ENCODE data around the gene DRAXIN. TPM values are rescaled to one million over a fixed set of nuclear protein-coding genes. Genes with fewer than 3 reads are reported as not detected.

Gene DRAXIN
- total RNA-seq, 1 donor from 2014 or later, result 0.24 TPM

DNA sequence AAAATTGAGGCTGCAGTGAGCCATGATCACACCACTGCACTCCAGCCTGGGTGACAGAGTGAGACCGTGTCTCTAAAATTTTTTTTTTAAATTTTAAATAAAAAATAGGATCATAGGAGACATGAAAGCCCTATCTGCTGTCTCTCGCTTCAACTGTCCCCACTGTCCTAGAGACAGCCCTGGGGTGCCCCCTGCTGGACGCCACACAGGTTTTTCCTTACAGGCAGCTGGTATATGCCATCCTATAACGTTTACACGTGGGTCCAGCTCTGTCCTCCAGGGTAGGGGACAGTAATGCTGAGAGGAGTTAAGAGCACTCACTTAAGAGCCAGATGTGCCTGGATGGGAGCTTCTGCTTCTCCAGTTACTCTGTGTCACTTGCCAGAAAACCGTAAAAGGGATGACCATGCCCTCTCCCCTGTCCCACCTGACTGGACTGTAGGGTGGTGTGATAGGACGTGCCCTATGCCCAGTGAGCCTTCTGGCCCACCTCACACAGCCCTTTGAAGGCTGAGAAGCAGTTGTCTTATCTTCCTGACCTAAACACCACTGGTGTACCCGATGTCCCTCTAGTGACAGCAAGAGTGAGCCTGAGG is 45.7 kb upstream of the DRAXIN start:
- peaks cover 26% of the 10 kb centered on the region for H3K4me1 ChIP-seq
- no peak overlapping the region for H3K27ac ChIP-seq
- ATAC-seq (peak in 1 of 2 donors; percentile 42), DNase-seq (peak; percentile 85)
- no peak overlapping the region for H3K4me3 ChIP-seq
- no peaks in the 10 kb centered on the region for H3K9me3 ChIP-seq
- peaks cover 25% of the 10 kb centered on the region for H3K27me3 ChIP-seq (ENCODE audit: low read depth)
- intact Hi-C loops (cut with DNase I), result loop anchor here (10.0 kb wide), 1 partner anchor 401 kb away; no protein-coding TSS in a partner anchor
- TF ChIP-seq, protein P1, sequence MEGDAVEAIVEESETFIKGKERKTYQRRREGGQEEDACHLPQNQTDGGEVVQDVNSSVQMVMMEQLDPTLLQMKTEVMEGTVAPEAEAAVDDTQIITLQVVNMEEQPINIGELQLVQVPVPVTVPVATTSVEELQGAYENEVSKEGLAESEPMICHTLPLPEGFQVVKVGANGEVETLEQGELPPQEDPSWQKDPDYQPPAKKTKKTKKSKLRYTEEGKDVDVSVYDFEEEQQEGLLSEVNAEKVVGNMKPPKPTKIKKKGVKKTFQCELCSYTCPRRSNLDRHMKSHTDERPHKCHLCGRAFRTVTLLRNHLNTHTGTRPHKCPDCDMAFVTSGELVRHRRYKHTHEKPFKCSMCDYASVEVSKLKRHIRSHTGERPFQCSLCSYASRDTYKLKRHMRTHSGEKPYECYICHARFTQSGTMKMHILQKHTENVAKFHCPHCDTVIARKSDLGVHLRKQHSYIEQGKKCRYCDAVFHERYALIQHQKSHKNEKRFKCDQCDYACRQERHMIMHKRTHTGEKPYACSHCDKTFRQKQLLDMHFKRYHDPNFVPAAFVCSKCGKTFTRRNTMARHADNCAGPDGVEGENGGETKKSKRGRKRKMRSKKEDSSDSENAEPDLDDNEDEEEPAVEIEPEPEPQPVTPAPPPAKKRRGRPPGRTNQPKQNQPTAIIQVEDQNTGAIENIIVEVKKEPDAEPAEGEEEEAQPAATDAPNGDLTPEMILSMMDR (IDR thresholded peaks at IDR 0.05), result peak; percentile 81
- H3K36me3 ChIP-seq, result no peaks in the 10 kb centered on the region

- Histone ChIP-seq H3K36me3 (no peaks in the 10 kb centered on the region), H3K9me3 (no peaks in the 10 kb centered on the region), H3K4me1 (peaks cover 30% of the 10 kb centered on the region), H3K27me3 (ENCODE audit: low read depth) (peaks cover 20% of the 10 kb centered on the region), H3K4me3 (no peak overlapping the region), H3K27ac (no peak overlapping the region)
- TF ChIP-seq, protein P1 (IDR thresholded peaks at IDR 0.05), result no peak
- ATAC-seq (no peak), DNase-seq (no peak)
- intact Hi-C loops (cut with DNase I), result loop anchor here (10.0 kb wide), 1 partner anchor 402 kb away; no protein-coding TSS in a partner anchor
These were observed 45.2 kb upstream of the DRAXIN start for GRCh38 chr1:11646317-11646716.

- Histone ChIP-seq H3K36me3 (no peaks in the 10 kb centered on the region), H3K9me3 (no peaks in the 10 kb centered on the region), H3K27me3 (ENCODE audit: low read depth) (peaks cover 16% of the 10 kb centered on the region), H3K4me1 (peaks cover 30% of the 10 kb centered on the region), H3K4me3 (no peak overlapping the region), H3K27ac (no peak overlapping the region)
- TF ChIP-seq, protein P1 (IDR thresholded peaks at IDR 0.05), result no peak
- ATAC-seq, result no peak
- intact Hi-C loops (cut with DNase I), result loop anchor here (10.0 kb wide), 1 partner anchor 403 kb away; no protein-coding TSS in a partner anchor
- no peak for DNase-seq
These were observed 44.2 kb upstream of the DRAXIN start for GRCh38 chr1:11647333-11647732.

- no peaks in the 10 kb centered on the region for H3K9me3 ChIP-seq
- no peak for ATAC-seq
- intact Hi-C loops (cut with DNase I), result loop anchor here (10.0 kb wide), 1 partner anchor 403 kb away; no protein-coding TSS in a partner anchor
- TF ChIP-seq, protein P1 (IDR thresholded peaks at IDR 0.05), result no peak
- no peak for DNase-seq
- no peak overlapping the region for H3K27ac ChIP-seq
- H3K4me1 ChIP-seq, result peaks cover 30% of the 10 kb centered on the region
- peaks cover 14% of the 10 kb centered on the region for H3K27me3 ChIP-seq (ENCODE audit: low read depth)
- no peak overlapping the region for H3K4me3 ChIP-seq
- H3K36me3 ChIP-seq, result no peaks in the 10 kb centered on the region
These were observed 43.5 kb upstream of the DRAXIN start for GRCh38 chr1:11648039-11648438.

DNA sequence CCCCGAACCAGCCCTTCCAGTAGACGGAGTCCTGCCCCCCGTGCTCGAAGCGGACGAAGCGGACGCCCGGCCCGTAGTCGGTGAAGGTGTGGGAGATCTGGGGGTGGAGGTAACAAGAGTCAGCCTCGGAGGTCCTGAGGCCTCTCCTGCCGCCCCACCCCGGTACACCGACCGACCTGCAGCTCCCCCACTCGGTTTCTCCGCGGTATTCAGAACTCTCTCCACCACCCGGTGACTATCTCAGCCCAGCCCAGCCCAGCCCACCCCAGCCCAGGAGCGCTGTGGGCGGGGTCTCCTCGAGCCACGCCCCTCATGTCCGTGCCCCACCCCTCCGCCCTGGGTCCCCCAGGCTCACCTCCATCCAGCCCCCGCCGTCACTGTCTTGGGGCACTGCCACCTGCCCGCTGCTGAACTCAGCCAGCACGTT is 42.8 kb upstream of the DRAXIN start:
- peaks cover 30% of the 10 kb centered on the region for H3K4me1 ChIP-seq
- peak; percentile 66 for DNase-seq
- no peaks in the 10 kb centered on the region for H3K36me3 ChIP-seq
- peak overlapping the region; percentile 11 for H3K4me3 ChIP-seq
- peaks cover 14% of the 10 kb centered on the region for H3K27me3 ChIP-seq (ENCODE audit: low read depth)
- peak; percentile 61 to 66 for ATAC-seq
- no peak overlapping the region for H3K27ac ChIP-seq
- H3K9me3 ChIP-seq, result no peaks in the 10 kb centered on the region
- TF ChIP-seq, protein P1 (IDR thresholded peaks at IDR 0.05), result no peak
- intact Hi-C loops (cut with DNase I), result loop anchor here (10.0 kb wide), 1 partner anchor 404 kb away; no protein-coding TSS in a partner anchor
